Body of pancreas (tissue), 4 donors: ENCODE data around the gene ADAMTSL3. TPM values are rescaled to one million over a fixed set of nuclear protein-coding genes. Genes with fewer than 3 reads are reported as not detected.

ENCODE experiments used
- ATAC-seq: fragments of 150-250 bp; one replicate; pipeline ENCODE4 v1.9.1; 2016
- DNase-seq, 4 donors: peaks; one replicate each; pipeline ENCODE4 v3.0.0-alpha.2; 2019
- H3K27ac ChIP-seq, 4 donors: fragments of 200-600 bp; sonication (generic); 1 replicate in 3 of 4; 2 replicates in 1 of 4; pipeline versions ENCODE4 v1.5.1 to v1.6.1; 2016 to 2019; ENCODE audit warnings: mild to moderate bottlenecking in 1 of 4, mixed read lengths in 1 of 4, moderate library complexity in 1 of 4
- H3K27me3 ChIP-seq, 2 donors: fragments of 200-600 bp; sonication (generic); one replicate each; pipeline ENCODE4 v1.6.0; 2016; ENCODE audit warnings: mild to moderate bottlenecking in 1 of 2
- H3K36me3 ChIP-seq, 2 donors: fragments of 200-600 bp; sonication (generic); replicated peaks in 1 of 2; 2 replicates each; pipeline ENCODE4 v1.5.1; 2016; ENCODE audit warnings: low read depth in 2 of 2; ENCODE audit not compliant: insufficient read depth in 1 of 2
- H3K4me1 ChIP-seq: fragments of 200-600 bp; sonication (generic); one replicate; pipeline ENCODE4 v1.6.0; 2016
- H3K4me3 ChIP-seq, 2 donors: fragments of 200-600 bp; sonication (generic); 1 replicate in 1 of 2; 2 replicates in 1 of 2; pipeline ENCODE4 v1.5.1; 2016 to 2019
- H3K9me3 ChIP-seq, 3 donors: fragments of 200-600 bp; sonication (generic); 1 replicate in 2 of 3; 2 replicates in 1 of 3; pipeline ENCODE4 v1.5.1; 2016
- POLR2A ChIP-seq, 3 donors: fragments of 450-650 bp; IDR thresholded peaks; one replicate each; pipeline ENCODE4 v1.6.1; 2016; ENCODE audit warnings: antibody characterized with exemption in 3 of 3, mild to moderate bottlenecking in 2 of 3
- WGBS, 2 donors: methylation state at CpG; one replicate each; pipeline ENCODE4 v1.1.5; 2017; 5-methylcytosine and 5-hydroxymethylcytosine counted together
- intact Hi-C: fragments of 100-400 bp; cut with DNase I; formaldehyde crosslinking; loops from one replicate; pipeline ENCODE4 v1.15.1; 2023
- total RNA-seq, 2 donors: library from RNA; depleted of rRNA; stranded (reverse); fragments of >200 nt; gene quantifications; one replicate each; pipeline ENCODE4 v1.1.0, GENCODE V29; 2016
- TF ChIP-seq, protein P1 (sequence below), 7 experiments: fragments of 450-650 bp in 4 of 7; fragments of 200-600 bp in 3 of 7; sonication (generic) in 3 of 7; IDR thresholded peaks; one replicate each; pipeline ENCODE4 v1.5.1; 2016 to 2019; ENCODE audit warnings: antibody characterized with exemption in 7 of 7

Gene ADAMTSL3
- total RNA-seq, 2 donors from 2014 or later: 7.8 to 10.2 TPM

DNA sequence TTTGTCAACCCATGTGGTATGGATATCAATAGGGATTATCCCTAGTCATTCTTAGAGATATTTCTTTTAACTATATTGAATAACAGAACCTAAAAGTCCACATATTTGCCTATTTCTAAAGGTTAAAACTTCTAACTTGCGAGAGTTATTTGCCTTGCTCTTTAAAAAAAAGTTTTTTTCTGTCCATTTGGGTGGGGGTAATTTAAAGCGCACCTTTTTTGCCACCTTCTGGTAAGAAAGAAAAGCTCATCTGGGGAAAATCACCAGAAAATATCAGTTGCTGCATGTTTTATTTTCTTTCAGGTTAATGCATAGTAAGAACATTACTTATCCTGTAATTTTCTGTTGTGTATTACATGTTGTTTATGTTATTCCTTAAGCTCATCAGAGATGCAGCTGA lies 339.7 kb downstream of the ADAMTSL3 start:
- WGBS, 2 donors: 59 to 65% methylated on average over 2 of the region's 2 CpGs
- Histone ChIP-seq H3K27ac (no peak overlapping the region), H3K9me3 (no peaks in the 10 kb centered on the region), H3K4me1 (no peaks in the 10 kb centered on the region), H3K36me3 (no peaks in the 10 kb centered on the region), H3K27me3 (no peaks in the 10 kb centered on the region), H3K4me3 (no peak overlapping the region)
- ATAC-seq (no peak), DNase-seq (no peak)
- intact Hi-C loops: no loop called here
- TF ChIP-seq, protein P1, sequence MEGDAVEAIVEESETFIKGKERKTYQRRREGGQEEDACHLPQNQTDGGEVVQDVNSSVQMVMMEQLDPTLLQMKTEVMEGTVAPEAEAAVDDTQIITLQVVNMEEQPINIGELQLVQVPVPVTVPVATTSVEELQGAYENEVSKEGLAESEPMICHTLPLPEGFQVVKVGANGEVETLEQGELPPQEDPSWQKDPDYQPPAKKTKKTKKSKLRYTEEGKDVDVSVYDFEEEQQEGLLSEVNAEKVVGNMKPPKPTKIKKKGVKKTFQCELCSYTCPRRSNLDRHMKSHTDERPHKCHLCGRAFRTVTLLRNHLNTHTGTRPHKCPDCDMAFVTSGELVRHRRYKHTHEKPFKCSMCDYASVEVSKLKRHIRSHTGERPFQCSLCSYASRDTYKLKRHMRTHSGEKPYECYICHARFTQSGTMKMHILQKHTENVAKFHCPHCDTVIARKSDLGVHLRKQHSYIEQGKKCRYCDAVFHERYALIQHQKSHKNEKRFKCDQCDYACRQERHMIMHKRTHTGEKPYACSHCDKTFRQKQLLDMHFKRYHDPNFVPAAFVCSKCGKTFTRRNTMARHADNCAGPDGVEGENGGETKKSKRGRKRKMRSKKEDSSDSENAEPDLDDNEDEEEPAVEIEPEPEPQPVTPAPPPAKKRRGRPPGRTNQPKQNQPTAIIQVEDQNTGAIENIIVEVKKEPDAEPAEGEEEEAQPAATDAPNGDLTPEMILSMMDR (IDR thresholded peaks at IDR 0.05): peak in 4 of 7 experiments; percentile 19 to 42 (median 34)
- TF ChIP-seq POLR2A (IDR thresholded peaks at IDR 0.05): no peak

DNA sequence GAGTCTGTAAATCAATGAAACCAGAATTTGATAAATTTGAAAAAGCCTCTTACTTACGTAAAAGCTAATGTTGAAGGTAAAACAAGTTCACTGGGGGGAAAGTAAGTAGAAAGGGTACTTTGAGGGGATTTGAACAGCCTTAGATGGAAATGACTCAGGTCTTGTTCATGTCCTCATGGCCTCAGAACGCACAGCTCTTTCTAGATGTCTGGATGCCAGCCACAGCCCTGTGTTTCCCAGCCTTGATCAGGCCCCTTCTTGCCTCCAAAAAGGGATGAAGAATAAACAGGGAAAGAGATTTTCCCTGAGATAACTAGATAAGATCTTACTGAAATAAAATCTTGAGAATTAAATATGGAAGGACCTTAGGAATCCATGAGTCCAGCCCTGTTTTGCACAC lies 344.6 kb downstream of the ADAMTSL3 start:
- Histone ChIP-seq H3K27me3 (no peaks in the 10 kb centered on the region), H3K9me3 (no peaks in the 10 kb centered on the region), H3K36me3 (no peaks in the 10 kb centered on the region), H3K27ac (peak overlapping the region in 1 of 4 donors; percentile 20), H3K4me1 (no peaks in the 10 kb centered on the region), H3K4me3 (no peak overlapping the region)
- TF ChIP-seq, protein P1 (IDR thresholded peaks at IDR 0.05): no peak
- TF ChIP-seq POLR2A (IDR thresholded peaks at IDR 0.05): no peak
- WGBS, 2 donors: 91 to 100% methylated on average over 2 of the region's 2 CpGs
- no peak for ATAC-seq
- no peak for DNase-seq
- intact Hi-C loops: no loop called here

DNA sequence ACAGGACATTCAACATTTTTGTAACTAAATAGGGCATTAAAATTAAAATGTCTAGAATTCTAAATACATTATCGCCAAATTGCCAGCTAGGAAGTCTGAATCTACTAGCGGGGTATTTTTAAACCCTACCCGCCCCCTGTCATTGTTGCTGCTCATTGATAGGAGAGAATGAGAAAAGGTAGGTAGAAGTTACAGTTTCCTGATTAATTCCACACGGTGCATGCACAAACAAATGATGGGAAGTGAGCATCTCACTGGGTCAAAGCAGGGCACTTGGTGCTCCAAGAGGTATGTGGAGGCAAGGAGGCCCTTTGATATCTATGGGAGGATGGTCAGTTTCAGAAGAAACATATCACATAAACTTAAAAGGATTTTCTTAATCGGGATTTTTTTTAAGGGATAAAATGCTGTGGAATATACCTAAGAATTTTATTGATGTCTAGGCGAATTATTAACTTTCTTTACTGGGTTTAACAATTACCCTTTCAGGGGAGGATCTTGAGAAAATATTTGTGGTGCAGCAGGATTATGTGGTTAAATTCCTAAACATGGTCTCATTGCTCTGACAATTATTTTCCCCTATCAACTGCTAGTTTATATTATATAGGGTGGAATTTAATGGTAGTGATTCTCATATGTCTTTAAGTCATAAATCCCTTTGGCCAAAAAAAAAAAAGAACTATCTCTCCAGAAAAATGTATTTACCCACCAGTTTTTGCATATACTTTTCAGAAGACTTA lies 345.6 kb downstream of the ADAMTSL3 start:
- H3K4me1 ChIP-seq: no peaks in the 10 kb centered on the region
- TF ChIP-seq, protein P1 (IDR thresholded peaks at IDR 0.05): no peak
- TF ChIP-seq POLR2A (IDR thresholded peaks at IDR 0.05): no peak
- no peaks in the 10 kb centered on the region for H3K36me3 ChIP-seq
- H3K27ac ChIP-seq: peak overlapping the region in 1 of 4 donors; percentile 0
- H3K27me3 ChIP-seq: no peaks in the 10 kb centered on the region
- ATAC-seq (peak; percentile 21), DNase-seq (no peak)
- intact Hi-C loops: no loop called here
- H3K4me3 ChIP-seq: no peak overlapping the region
- 45 to 61% methylated on average over 6 of the region's 6 CpGs for WGBS, 2 donors
- no peaks in the 10 kb centered on the region for H3K9me3 ChIP-seq

DNA sequence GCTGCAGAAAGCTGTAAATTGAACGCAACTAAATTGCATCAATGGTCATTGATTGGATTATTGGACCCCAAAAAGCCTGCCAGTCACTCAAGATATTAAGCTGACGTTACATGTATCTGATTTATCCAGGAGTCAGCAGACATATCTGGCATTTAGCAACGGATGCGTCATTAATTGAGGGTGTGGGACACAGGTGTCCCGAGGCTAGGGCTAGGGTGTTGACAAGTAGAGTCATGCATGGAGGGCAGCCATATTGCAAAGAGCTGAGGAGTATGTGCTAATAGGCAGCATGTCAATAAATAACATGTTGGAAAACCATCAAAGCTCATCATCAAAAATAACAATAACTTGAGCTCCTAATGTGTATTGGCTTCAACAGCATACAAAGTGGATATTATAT lies 347.1 kb downstream of the ADAMTSL3 start:
- no peak overlapping the region for H3K4me3 ChIP-seq
- H3K27ac ChIP-seq: no peak overlapping the region
- no peak for DNase-seq
- no peaks in the 10 kb centered on the region for H3K36me3 ChIP-seq
- WGBS, 2 donors: 91 to 96% methylated on average over 5 of the region's 5 CpGs
- no peaks in the 10 kb centered on the region for H3K4me1 ChIP-seq
- H3K9me3 ChIP-seq: no peaks in the 10 kb centered on the region
- H3K27me3 ChIP-seq: no peaks in the 10 kb centered on the region
- TF ChIP-seq, protein P1 (IDR thresholded peaks at IDR 0.05): no peak
- TF ChIP-seq POLR2A (IDR thresholded peaks at IDR 0.05): no peak
- ATAC-seq: no peak
- intact Hi-C loops: no loop called here

DNA sequence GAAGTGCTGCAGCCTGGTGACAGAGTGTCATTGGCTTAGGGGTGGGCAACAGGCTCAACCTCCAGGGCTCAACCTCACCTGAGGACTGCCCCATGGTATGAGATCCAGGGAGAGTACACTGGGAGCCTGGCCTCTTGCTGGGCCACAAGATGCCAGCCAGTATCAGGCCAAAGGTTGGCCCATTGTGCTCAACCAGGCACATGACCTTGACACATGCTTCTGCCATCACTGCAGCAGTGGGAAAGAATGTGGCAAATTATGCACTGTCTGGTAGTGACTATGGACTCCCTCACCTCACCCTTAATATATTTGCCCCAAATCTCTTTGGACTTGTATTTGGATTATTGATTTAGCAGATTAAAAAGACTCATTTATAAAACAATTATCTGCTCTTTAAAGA lies 347.7 kb downstream of the ADAMTSL3 start:
- no peak for TF ChIP-seq POLR2A (IDR thresholded peaks at IDR 0.05)
- TF ChIP-seq, protein P1 (IDR thresholded peaks at IDR 0.05): no peak
- intact Hi-C loops: no loop called here
- Histone ChIP-seq H3K4me3 (no peak overlapping the region), H3K4me1 (no peaks in the 10 kb centered on the region), H3K27me3 (no peaks in the 10 kb centered on the region), H3K9me3 (no peaks in the 10 kb centered on the region), H3K27ac (no peak overlapping the region), H3K36me3 (no peaks in the 10 kb centered on the region)
- DNase-seq (no peak), ATAC-seq (no peak)
